ENCODE data around the gene DNAH17.

- TF ChIP-seq CTCF (tag by site-specific recombination; IDR thresholded peaks at IDR 0.05) (no peak), ZNF747 (tag by site-specific recombination; IDR thresholded peaks at IDR 0.05) (no peak), ZNF707 (tag by site-specific recombination; IDR thresholded peaks at IDR 0.05) (no peak), ZNF501 (tag by site-specific recombination; IDR thresholded peaks at IDR 0.05) (no peak), PRDM1 (tag by site-specific recombination; IDR thresholded peaks at IDR 0.05) (no peak), ZNF544 (tag by site-specific recombination; IDR thresholded peaks at IDR 0.05) (no peak), ZNF214 (tag by site-specific recombination; IDR thresholded peaks at IDR 0.05; ENCODE audit: borderline replicate concordance) (no peak), ZSCAN30 (tag by site-specific recombination; IDR thresholded peaks at IDR 0.05) (no peak), ZNF121 (tag by site-specific recombination; IDR thresholded peaks at IDR 0.05) (no peak), ZNF292 (tag by site-specific recombination; IDR thresholded peaks at IDR 0.05; ENCODE audit: borderline replicate concordance, low read depth) (no peak)
Measured at GRCh38 chr17:78532311-78532710, 44.9 kb downstream of the DNAH17 start.

Measured in HEK293 (cell line).